GM12892 (cell line): ENCODE results near the gene SLC35G1.

ENCODE experiments used
- POLR2A ChIP-seq: IDR thresholded peaks from 2 replicates; pipeline ENCODE4 v1.6.1; 2011; ENCODE audit warnings: low read depth, low read length, control low read depth
- POLR2AphosphoS5 ChIP-seq: IDR thresholded peaks from 2 replicates; pipeline ENCODE4 v1.6.1; 2011; ENCODE audit warnings: low read depth, low read length, control low read depth
- TAF1 ChIP-seq: IDR thresholded peaks from 2 replicates; pipeline ENCODE4 v1.6.1; 2011; ENCODE audit warnings: low read depth, mild to moderate bottlenecking, control low read depth, low read length, borderline replicate concordance

- TF ChIP-seq POLR2AphosphoS5: no peak
- TF ChIP-seq TAF1: no peak
- no peak for TF ChIP-seq POLR2A
Measured at GRCh38 chr10:93865794-93866425, 27.9 kb upstream of the SLC35G1 start.
